ENCODE results near the gene LYPLAL1.
"Not testable (repeated sequence)": the region's sequence is repeated elsewhere in the genome, so short reads cannot be mapped to it uniquely, and the experiment has no call there.

Gene LYPLAL1

GRCh38 chr1:219160967-219161366 is 12.7 kb upstream of the LYPLAL1 start:
- FAIRE-seq (no peak), DNase-seq (ENCODE audit: insufficient read length, low spot score) (no peak)

DNA sequence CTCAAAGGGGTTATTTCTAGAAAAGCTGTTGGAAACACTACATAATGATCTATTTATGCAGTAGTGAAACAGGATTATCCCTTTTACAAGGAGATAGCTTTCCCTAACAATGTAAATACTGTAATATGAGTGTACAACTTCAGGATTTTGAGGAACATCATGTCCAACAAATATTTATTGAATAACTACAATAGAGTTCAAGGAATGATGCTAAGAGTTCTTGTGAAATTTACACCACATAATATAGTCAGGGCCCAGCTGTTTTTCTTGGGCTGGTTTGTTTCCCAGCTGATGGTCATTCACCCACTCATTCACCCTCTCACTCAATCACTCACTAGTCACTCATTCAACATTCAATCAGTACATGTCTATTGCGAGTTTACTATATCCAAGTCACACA is 12.3 kb upstream of the LYPLAL1 start:
- DNase-seq (ENCODE audit: insufficient read length, low spot score) (no peak), FAIRE-seq (no peak)

DNA sequence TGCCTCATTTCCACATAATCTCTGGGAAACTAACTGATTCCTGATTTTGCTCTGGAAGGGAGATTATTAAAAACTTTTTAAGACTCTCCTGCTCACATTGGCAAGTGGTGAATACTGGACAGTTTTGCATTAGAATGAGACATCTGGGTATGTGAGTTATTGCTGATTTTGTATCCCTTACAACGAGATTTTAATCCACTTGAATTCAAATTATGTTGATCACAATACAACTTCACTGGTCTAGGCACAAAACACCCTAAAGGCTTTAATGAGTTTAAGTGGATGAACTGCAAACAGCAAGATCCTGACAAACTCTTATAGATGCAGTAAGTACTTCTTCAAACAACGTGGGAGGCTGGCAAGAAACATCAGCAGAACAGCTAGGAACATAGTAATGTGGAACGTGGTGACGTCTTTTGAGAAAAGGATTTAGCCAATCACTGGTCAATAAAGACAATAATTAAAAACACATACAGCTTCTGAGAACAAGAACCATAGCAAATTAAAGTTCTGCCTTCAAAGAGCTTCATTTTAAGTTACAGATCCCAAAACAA is 10.2 kb upstream of the LYPLAL1 start:
- DNase-seq (ENCODE audit: insufficient read length, low spot score) (no peak), FAIRE-seq (no peak)

- FAIRE-seq (peak; percentile 70), DNase-seq (ENCODE audit: insufficient read length, low spot score) (no peak)
Measured at GRCh38 chr1:219171192-219171935, 2.3 kb upstream of the LYPLAL1 start.

DNA sequence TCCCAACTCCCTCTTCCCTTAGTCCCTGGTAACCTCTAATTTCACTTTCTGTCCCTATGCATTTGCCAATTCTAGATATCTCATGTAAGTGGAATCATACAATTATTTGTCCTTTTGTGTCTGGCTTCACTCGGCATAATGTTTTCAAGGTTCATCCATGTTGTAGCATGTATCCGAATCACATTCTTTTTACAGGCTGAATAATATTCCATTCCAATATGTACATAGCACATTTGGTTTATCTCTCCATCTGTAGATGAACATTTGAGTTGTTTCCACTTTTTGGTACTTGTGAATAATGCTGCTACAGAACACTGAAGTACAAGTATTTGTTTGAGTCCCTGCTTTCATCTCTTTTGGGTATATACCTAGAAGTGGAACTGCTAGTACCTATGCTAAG is 857 bp upstream of the LYPLAL1 start:
- FAIRE-seq, result peak; percentile 75
- no peak for DNase-seq (ENCODE audit: insufficient read length, low spot score)

GRCh38 chr1:219173434-219173757 is 282 bp upstream of the LYPLAL1 start:
- DNase-seq (ENCODE audit: insufficient read length, low spot score) (no peak), FAIRE-seq (no peak)

- FAIRE-seq (peak; percentile 89), DNase-seq (ENCODE audit: insufficient read length, low spot score) (no peak)
Measured at GRCh38 chr1:219174460-219175211, 958 bp downstream of the LYPLAL1 start.

DNA sequence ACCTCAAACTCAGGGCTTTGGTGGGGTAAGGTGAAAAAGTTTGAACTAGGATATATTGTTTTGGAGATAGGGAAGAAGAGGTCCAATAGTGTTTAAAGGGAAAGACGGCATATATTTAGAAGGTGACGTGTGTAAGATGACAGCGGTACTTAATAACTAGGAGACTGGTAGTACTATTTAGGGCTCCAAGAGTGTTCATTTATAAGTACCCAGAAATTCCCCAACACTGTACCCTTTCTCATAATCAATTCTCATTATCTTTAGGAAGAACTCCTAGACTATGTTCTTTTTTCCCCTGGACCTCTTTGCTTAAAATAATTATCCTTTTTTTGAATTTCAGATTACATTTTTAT is 1.5 kb downstream of the LYPLAL1 start:
- DNase-seq (ENCODE audit: insufficient read length, low spot score) (no peak), FAIRE-seq (peak; percentile 53)

DNA sequence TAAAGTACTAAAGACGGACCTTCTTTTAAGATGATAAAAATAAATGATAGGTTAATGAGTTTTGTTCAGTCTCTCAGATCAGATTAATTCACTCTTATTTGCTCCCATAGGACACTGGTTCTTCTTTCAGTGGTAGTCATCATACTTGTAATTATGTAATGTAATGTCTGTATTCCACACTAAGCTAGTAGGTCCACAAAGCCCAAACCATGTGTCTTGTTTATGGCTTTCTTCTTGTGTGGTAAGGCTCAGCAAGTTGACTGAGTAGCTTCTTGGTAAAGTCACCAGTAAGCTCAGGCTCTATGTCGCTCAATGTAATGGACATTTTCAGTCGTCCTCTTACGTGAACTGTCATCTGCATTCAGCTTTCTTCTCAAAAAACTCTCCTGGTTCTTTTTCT is 2.5 kb downstream of the LYPLAL1 start:
- FAIRE-seq (peak; percentile 21), DNase-seq (ENCODE audit: insufficient read length, low spot score) (no peak)

- FAIRE-seq, result peak; percentile 65
- no peak for DNase-seq (ENCODE audit: insufficient read length, low spot score)
Measured at GRCh38 chr1:219177363-219177762, 3.7 kb downstream of the LYPLAL1 start.

DNA sequence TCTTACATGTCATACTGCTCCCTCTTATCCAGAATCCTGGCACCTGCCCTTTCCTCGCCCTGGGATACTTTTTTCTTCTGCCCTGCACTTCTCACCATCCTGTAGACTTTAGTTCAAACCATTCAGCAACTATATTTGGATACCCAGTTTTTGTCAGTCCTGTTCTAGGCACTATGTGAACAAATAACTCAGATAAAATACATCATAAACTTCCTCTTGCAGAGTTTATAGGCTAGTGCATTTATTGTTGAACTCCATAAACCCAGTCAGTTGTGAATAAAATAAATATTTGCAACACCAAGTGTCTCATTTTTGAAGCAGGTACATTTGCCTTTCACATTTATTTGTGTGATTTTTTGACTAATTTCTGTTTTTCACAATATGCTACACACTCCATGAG is 4.3 kb downstream of the LYPLAL1 start:
- peak; percentile 26 for FAIRE-seq
- DNase-seq (ENCODE audit: insufficient read length, low spot score), result no peak

DNA sequence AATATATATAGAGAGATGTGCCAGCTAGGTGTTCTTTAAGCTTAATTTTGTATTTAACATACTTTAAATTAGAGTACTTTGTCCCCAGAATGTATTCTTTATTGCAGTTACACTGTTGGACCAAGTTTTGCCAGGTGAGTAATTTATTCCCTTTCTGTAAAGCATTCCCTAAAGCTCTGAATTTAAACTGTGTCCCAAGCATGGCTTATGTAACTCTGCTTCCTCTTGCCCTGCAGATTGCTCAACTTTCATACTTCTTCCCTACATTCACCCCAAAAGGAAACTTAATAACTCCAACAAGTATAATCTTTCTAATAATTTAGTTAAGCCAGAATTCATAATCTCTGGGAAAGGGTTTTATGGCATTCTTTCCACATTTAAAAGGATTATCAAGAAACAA is 5.6 kb downstream of the LYPLAL1 start:
- FAIRE-seq, result peak; percentile 49

DNA sequence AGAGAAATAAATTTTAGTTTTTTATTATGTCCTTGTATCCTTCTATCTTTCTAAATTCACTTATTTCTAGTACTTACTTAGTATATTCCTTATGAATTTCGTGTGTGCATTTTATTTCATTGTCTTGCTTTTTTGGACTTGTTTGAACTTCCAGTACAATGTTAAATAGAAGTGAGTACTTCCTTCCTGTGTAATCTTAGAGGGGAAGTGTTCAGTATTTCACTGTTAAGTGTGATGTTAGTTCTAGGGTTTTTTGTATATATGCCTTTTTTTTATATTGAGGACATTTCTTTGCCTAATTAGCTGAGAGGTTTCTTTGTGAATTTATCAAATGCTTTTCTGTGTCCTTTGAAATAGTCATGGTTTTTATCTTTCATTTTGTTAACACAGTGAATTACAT is 10.7 kb downstream of the LYPLAL1 start:
- peak; percentile 80 for FAIRE-seq

More for the DNA sequence above, 5.6 kb downstream of the LYPLAL1 start:
- no peak for DNase-seq (ENCODE audit: insufficient read length, low spot score)

GRCh38 chr1:219185486-219186117 is 11.9 kb downstream of the LYPLAL1 start:
- FAIRE-seq, result peak; percentile 91
- DNase-seq (ENCODE audit: insufficient read length, low spot score), result no peak

More for the DNA sequence above, 10.7 kb downstream of the LYPLAL1 start:
- no peak for DNase-seq (ENCODE audit: insufficient read length, low spot score)

DNA sequence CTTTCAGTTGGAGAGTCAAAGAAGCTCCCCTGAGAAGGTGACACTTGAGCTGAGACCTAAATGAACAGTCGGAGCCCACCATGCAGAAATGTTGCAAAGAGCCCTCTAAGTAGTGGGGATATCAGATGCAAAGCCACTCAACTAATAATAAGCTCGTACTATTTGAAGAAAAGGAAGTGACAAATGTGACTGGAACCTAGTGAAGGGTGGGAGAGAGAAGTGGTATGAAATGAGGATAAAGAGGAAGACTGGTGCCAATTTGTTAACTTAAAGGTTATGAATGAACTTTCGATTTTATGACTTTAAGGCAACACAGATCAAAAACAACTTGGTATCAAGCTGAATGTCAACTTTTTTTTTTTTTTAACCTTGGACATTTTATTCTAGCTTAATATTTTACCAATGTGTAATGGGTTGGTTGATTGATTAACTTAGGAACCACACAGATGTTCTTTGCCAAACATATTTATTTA is 14.7 kb downstream of the LYPLAL1 start:
- FAIRE-seq (peak; percentile 98), DNase-seq (ENCODE audit: insufficient read length, low spot score) (no peak)

- peak; percentile 96 for FAIRE-seq
- DNase-seq (ENCODE audit: insufficient read length, low spot score), result peak; percentile 7
Measured at GRCh38 chr1:219189021-219189824, 15.5 kb downstream of the LYPLAL1 start.

GRCh38 chr1:219189952-219190351 is 16.3 kb downstream of the LYPLAL1 start:
- DNase-seq (ENCODE audit: insufficient read length, low spot score) (no peak), FAIRE-seq (peak; percentile 88)

GRCh38 chr1:219190605-219191004 is 16.9 kb downstream of the LYPLAL1 start:
- DNase-seq (ENCODE audit: insufficient read length, low spot score) (no peak), FAIRE-seq (peak; percentile 45)

DNA sequence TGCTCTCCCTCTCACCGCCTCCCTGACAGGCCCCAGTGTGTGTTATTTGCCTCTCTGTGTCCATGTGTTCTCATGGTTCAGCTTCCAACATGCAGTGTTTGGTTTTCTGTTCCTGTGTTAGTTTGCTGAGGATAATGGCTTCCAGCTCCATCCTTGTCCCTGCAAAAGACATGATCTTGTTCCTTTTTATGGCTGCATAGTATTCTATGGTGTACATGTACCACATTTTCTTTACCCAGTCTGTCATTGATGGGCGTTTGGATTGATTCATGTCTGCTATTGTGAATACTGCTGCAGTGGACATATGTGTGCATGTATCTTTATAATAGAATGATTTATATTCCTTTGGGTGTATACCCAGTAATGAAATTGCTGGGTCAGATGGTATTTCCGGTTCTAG is 22.2 kb downstream of the LYPLAL1 start:
- not testable (repeated sequence) for DNase-seq (ENCODE audit: insufficient read length, low spot score); FAIRE-seq

- FAIRE-seq, result no peak
- no peak for DNase-seq (ENCODE audit: insufficient read length, low spot score)
Measured at GRCh38 chr1:219201656-219202055, 28.0 kb downstream of the LYPLAL1 start.

GRCh38 chr1:219202567-219202966 is 28.9 kb downstream of the LYPLAL1 start:
- FAIRE-seq (no peak), DNase-seq (ENCODE audit: insufficient read length, low spot score) (no peak)
